Measurements from ENCODE around the gene SDK2. TPM values are rescaled to one million over a fixed set of nuclear protein-coding genes. Genes with fewer than 3 reads are reported as not detected.

Gene SDK2
- total and polyA plus RNA-seq, 2 experiments from 2014 or later, result 0.74 to 5.1 TPM

DNA sequence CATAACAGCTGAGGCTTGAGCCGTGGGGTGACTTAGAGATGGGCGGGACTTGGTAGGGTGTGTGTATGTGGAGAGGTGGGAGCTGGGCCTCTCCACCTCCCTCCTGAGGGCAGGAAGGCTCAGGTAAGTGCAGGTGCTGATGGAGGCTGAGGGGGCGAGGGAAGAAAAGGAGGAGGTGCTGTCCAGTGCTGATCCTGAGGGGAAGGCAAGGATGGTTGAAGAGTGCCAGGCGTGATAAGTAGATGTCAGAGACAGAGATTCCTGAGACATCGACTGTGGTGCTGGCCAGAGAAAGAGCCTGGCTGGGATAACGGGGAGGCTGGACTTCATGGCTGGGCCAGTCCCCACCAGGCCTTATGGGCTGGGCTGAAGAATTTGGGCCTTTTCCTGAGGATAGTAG, 159.1 kb downstream of the SDK2 start:
- ATAC-seq (no peak), DNase-seq (ENCODE audit: low spot score) (peak; percentile 51)
- H3K79me2 ChIP-seq (replicated peaks; ENCODE audit: insufficient read depth), result no peaks in the 10 kb centered on the region
- Mint-ChIP-seq H3K4me1 (peaks cover 8% of the 10 kb centered on the region; the same call in 2 of the 3 replicates), H3K4me3 (no peak overlapping the region), H3K9me3 (peaks cover 17% of the 10 kb centered on the region), H3K36me3 (ENCODE audit: low read depth) (peaks cover 12% of the 10 kb centered on the region), H3K27me3 (ENCODE audit: insufficient read depth, low read depth, poor library complexity) (peaks cover 7% of the 10 kb centered on the region), H3K27ac (no peak overlapping the region)
- no peaks in the 10 kb centered on the region for H4K20me1 ChIP-seq (replicated peaks; ENCODE audit: insufficient read depth)
- H3K36me3 ChIP-seq (ENCODE audit: insufficient read depth), result no peaks in the 10 kb centered on the region
- no peak overlapping the region for H3K4me3 ChIP-seq
- no peak for TF ChIP-seq EZH2phosphoT487 (IDR thresholded peaks at IDR 0.05; ENCODE audit: unreplicated experiment)
- TF ChIP-seq, protein P1, sequence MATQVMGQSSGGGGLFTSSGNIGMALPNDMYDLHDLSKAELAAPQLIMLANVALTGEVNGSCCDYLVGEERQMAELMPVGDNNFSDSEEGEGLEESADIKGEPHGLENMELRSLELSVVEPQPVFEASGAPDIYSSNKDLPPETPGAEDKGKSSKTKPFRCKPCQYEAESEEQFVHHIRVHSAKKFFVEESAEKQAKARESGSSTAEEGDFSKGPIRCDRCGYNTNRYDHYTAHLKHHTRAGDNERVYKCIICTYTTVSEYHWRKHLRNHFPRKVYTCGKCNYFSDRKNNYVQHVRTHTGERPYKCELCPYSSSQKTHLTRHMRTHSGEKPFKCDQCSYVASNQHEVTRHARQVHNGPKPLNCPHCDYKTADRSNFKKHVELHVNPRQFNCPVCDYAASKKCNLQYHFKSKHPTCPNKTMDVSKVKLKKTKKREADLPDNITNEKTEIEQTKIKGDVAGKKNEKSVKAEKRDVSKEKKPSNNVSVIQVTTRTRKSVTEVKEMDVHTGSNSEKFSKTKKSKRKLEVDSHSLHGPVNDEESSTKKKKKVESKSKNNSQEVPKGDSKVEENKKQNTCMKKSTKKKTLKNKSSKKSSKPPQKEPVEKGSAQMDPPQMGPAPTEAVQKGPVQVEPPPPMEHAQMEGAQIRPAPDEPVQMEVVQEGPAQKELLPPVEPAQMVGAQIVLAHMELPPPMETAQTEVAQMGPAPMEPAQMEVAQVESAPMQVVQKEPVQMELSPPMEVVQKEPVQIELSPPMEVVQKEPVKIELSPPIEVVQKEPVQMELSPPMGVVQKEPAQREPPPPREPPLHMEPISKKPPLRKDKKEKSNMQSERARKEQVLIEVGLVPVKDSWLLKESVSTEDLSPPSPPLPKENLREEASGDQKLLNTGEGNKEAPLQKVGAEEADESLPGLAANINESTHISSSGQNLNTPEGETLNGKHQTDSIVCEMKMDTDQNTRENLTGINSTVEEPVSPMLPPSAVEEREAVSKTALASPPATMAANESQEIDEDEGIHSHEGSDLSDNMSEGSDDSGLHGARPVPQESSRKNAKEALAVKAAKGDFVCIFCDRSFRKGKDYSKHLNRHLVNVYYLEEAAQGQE (IDR thresholded peaks at IDR 0.05; ENCODE audit: unreplicated experiment), result peak; percentile 78
- no peaks in the 10 kb centered on the region for H3K9me2 ChIP-seq (ENCODE audit: insufficient read depth)
- no peak overlapping the region for H3K4me2 ChIP-seq
- H3K27me3 ChIP-seq (ENCODE audit: insufficient read depth), result no peaks in the 10 kb centered on the region
- no peak overlapping the region for H2AFZ ChIP-seq
- H3F3A ChIP-seq (replicated peaks; ENCODE audit: low read depth), result no peaks in the 10 kb centered on the region
- peaks cover 6% of the 10 kb centered on the region for H3K4me1 ChIP-seq (ENCODE audit: insufficient read depth)
- H3K27ac ChIP-seq (ENCODE audit: low read depth), result no peak overlapping the region

GRCh38 chr17:73482894-73483293, 161.4 kb downstream of the SDK2 start:
- Mint-ChIP-seq H3K36me3 (ENCODE audit: low read depth) (peaks cover 12% of the 10 kb centered on the region), H3K4me1 (peaks cover 13% of the 10 kb centered on the region), H3K4me3 (no peak overlapping the region), H3K27me3 (ENCODE audit: insufficient read depth, low read depth, poor library complexity) (peaks cover 7% of the 10 kb centered on the region), H3K9me3 (peaks cover 17% of the 10 kb centered on the region), H3K27ac (no peak overlapping the region)
- Histone ChIP-seq H3K4me3 (no peak overlapping the region), H3K4me1 (ENCODE audit: insufficient read depth) (peaks cover 6% of the 10 kb centered on the region), H3K9me2 (ENCODE audit: insufficient read depth) (no peaks in the 10 kb centered on the region), H2AFZ (no peak overlapping the region), H4K20me1 (replicated peaks; ENCODE audit: insufficient read depth) (no peaks in the 10 kb centered on the region), H3K4me2 (no peak overlapping the region), H3K79me2 (replicated peaks; ENCODE audit: insufficient read depth) (no peaks in the 10 kb centered on the region), H3K36me3 (ENCODE audit: insufficient read depth) (no peaks in the 10 kb centered on the region), H3K27ac (ENCODE audit: low read depth) (no peak overlapping the region), H3K27me3 (ENCODE audit: insufficient read depth) (no peaks in the 10 kb centered on the region), H3F3A (replicated peaks; ENCODE audit: low read depth) (no peaks in the 10 kb centered on the region)
- TF ChIP-seq STAT1 (IDR thresholded peaks at IDR 0.05; ENCODE audit: unreplicated experiment) (no peak), POLR2AphosphoS5 (IDR thresholded peaks at IDR 0.05; ENCODE audit: low read depth) (no peak), ZNF331 (CRISPR knock-in tag; IDR thresholded peaks at IDR 0.05; ENCODE audit: low read depth) (no peak), ZNF462 (CRISPR knock-in tag; IDR thresholded peaks at IDR 0.05) (no peak)
- no peak for DNase-seq (ENCODE audit: low spot score)
- ATAC-seq, result no peak
